Uterus (tissue), 4 donors: ENCODE measurements around the gene CYB561. TPM values are rescaled to one million over a fixed set of nuclear protein-coding genes. Genes with fewer than 3 reads are reported as not detected.

ENCODE experiments used
- DNase-seq, 2 donors: peaks; one replicate each; pipeline ENCODE4 v3.0.0-alpha.2; 2019 to 2020
- H3K27ac ChIP-seq, 2 donors: fragments of 200-600 bp; sonication (generic); 1 replicate in 1 of 2; 2 replicates in 1 of 2; pipeline ENCODE4 v1.5.1; 2016 to 2018
- H3K27me3 ChIP-seq, 2 donors: fragments of 200-600 bp; sonication (generic); one replicate each; pipeline ENCODE4 v1.5.1; 2018 to 2019; ENCODE audit warnings: control low read depth in 1 of 2
- H3K36me3 ChIP-seq, 2 donors: fragments of 200-600 bp; sonication (generic); one replicate each; pipeline ENCODE4 v1.5.1; 2019; ENCODE audit warnings: control low read depth in 1 of 2
- H3K4me1 ChIP-seq, 2 donors: fragments of 200-600 bp; sonication (generic); one replicate each; pipeline ENCODE4 v1.5.1; 2018 to 2019; ENCODE audit warnings: control low read depth in 1 of 2
- H3K4me3 ChIP-seq, 2 donors: fragments of 200-600 bp; sonication (generic); 1 replicate in 1 of 2; 2 replicates in 1 of 2; pipeline ENCODE4 v1.5.1; 2018 to 2019; ENCODE audit warnings: mild to moderate bottlenecking in 1 of 2
- H3K9me3 ChIP-seq, 2 donors: fragments of 200-600 bp; sonication (generic); one replicate each; pipeline ENCODE4 v1.5.1; 2019; ENCODE audit warnings: control low read depth in 1 of 2
- CTCF ChIP-seq, 4 experiments: fragments of 200-600 bp in 2 of 4; fragments of 450-650 bp in 2 of 4; sonication (generic) in 2 of 4; IDR thresholded peaks; one replicate each; pipeline ENCODE4 v1.5.1; 2016 to 2019; ENCODE audit warnings: antibody characterized with exemption in 4 of 4, mild to moderate bottlenecking in 2 of 4, moderate library complexity in 1 of 4
- POLR2A ChIP-seq, 2 donors: fragments of 450-650 bp; IDR thresholded peaks; one replicate each; pipeline ENCODE4 v1.6.1; 2016; ENCODE audit warnings: antibody characterized with exemption in 2 of 2, mild to moderate bottlenecking in 1 of 2, moderate library complexity in 1 of 2
- intact Hi-C: fragments of 100-400 bp; cut with DNase I; formaldehyde crosslinking; loops from one replicate; pipeline ENCODE4 v1.15.1; 2023; ENCODE audit warnings: low total_unique reads
- total RNA-seq, 4 donors: library from RNA; depleted of rRNA in 3 of 4; stranded (reverse); fragments of >200 nt in 3 of 4; gene quantifications; one replicate each; pipeline versions ENCODE4 v1.1.0 to v1.2.4, GENCODE V29; 2014 to 2023
- donor health status: DM: yes; HTN: yes; CAD: no.

Gene CYB561
- total RNA-seq, 4 donors from 2014 or later = 15.0 to 19.5 (median 16.5) TPM

GRCh38 chr17:63483038-63483437 is 36.9 kb upstream of the CYB561 start:
- no peak overlapping the region for H3K4me3 ChIP-seq
- peaks cover 0 to under 1% of the 10 kb centered on the region in 2 donors for H3K4me1 ChIP-seq
- DNase-seq = no peak
- H3K36me3 ChIP-seq = no peaks in the 10 kb centered on the region
- TF ChIP-seq CTCF (IDR thresholded peaks at IDR 0.05) = no peak
- no peak for TF ChIP-seq POLR2A (IDR thresholded peaks at IDR 0.05)
- no peak overlapping the region for H3K27ac ChIP-seq
- no peaks in the 10 kb centered on the region for H3K9me3 ChIP-seq
- no peaks in the 10 kb centered on the region for H3K27me3 ChIP-seq
- intact Hi-C loops = no loop called here

- Histone ChIP-seq H3K9me3 (no peaks in the 10 kb centered on the region), H3K4me3 (no peak overlapping the region), H3K27me3 (no peaks in the 10 kb centered on the region), H3K27ac (no peak overlapping the region), H3K4me1 (peaks cover 0 to 6% of the 10 kb centered on the region in 2 donors), H3K36me3 (no peaks in the 10 kb centered on the region)
- no peak for DNase-seq
- no peak for TF ChIP-seq CTCF (IDR thresholded peaks at IDR 0.05)
- TF ChIP-seq POLR2A (IDR thresholded peaks at IDR 0.05) = no peak
- intact Hi-C loops = no loop called here
Measured at GRCh38 chr17:63482509-63482908, 36.4 kb upstream of the CYB561 start.

GRCh38 chr17:63481488-63481870 is 35.4 kb upstream of the CYB561 start:
- DNase-seq = no peak
- Histone ChIP-seq H3K36me3 (no peaks in the 10 kb centered on the region), H3K9me3 (no peaks in the 10 kb centered on the region), H3K27ac (no peak overlapping the region), H3K27me3 (no peaks in the 10 kb centered on the region), H3K4me1 (peaks cover 0 to 10% of the 10 kb centered on the region in 2 donors), H3K4me3 (no peak overlapping the region)
- intact Hi-C loops = no loop called here
- TF ChIP-seq POLR2A (IDR thresholded peaks at IDR 0.05) = no peak
- no peak for TF ChIP-seq CTCF (IDR thresholded peaks at IDR 0.05)

GRCh38 chr17:63480826-63481487 is 34.9 kb upstream of the CYB561 start:
- TF ChIP-seq POLR2A (IDR thresholded peaks at IDR 0.05) = no peak
- TF ChIP-seq CTCF (IDR thresholded peaks at IDR 0.05) = no peak
- no peaks in the 10 kb centered on the region for H3K36me3 ChIP-seq
- no peaks in the 10 kb centered on the region for H3K27me3 ChIP-seq
- H3K27ac ChIP-seq = no peak overlapping the region
- H3K4me3 ChIP-seq = no peak overlapping the region
- DNase-seq = no peak
- H3K9me3 ChIP-seq = no peaks in the 10 kb centered on the region
- intact Hi-C loops = no loop called here
- peaks cover 0 to 10% of the 10 kb centered on the region in 2 donors for H3K4me1 ChIP-seq

- intact Hi-C loops = no loop called here
- Histone ChIP-seq H3K36me3 (no peaks in the 10 kb centered on the region), H3K27ac (no peak overlapping the region), H3K4me1 (peaks cover 0 to 10% of the 10 kb centered on the region in 2 donors), H3K27me3 (no peaks in the 10 kb centered on the region), H3K4me3 (no peak overlapping the region), H3K9me3 (no peaks in the 10 kb centered on the region)
- DNase-seq = no peak
- no peak for TF ChIP-seq POLR2A (IDR thresholded peaks at IDR 0.05)
Measured at GRCh38 chr17:63480192-63480784, 34.2 kb upstream of the CYB561 start.
